ENCODE data around the gene HOXC13.

Gene HOXC13

DNA sequence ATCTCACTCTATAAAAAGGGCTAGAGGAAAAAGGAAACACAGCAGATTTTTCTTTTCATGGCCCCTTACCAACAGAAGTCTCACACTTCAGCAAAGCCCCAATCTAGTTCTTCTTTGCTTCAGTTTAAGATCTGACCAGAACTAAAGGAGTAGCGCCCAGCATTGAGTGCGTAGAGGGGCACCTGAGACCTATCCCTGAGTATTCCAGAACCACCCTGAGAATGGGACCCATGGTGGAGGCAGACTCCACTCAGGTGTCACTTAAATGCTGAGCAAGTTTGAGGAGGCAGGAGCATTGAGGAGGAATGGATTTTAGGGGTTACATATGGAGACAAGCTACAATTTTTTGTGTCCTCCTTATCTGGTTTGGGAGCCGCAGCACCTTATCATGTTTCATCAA is 32.5 kb downstream of the HOXC13 start:
- DNase-seq, result no peak

- no peak for DNase-seq
Measured at GRCh38 chr12:53971686-53972085, 33.1 kb downstream of the HOXC13 start.

GRCh38 chr12:53972152-53972702 is 33.6 kb downstream of the HOXC13 start:
- DNase-seq, result no peak

DNA sequence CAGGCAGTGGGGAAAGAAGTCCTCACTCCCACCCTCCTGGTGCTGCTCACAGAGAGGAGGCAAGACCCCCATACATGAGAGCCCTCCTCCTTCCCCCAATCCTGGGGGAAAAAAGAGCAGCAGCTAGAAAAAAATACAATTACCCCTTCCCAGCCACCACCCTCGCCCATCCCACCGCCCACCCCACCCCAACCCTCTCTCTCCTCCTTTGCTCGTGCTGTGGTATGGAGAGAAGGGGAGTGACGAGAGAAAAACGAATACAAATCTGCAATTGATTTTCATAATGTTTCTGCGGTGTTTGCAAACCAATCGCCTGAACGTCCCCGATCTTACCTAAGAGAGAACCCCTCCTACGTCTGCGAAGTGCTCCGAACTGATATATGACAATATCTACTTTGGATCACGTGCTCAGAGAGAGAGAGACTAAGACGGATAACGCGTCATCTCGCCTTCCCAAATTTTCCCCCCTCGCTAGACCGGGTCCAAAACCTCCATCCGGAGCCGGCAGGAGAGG is 34.1 kb downstream of the HOXC13 start, which contains the start of gene HOXC11:
HOXC11 (plus strand) TSS at position 405 of the 514 bp plus-strand sequence. CDS start 116 bp downstream, outside the sequence.
- no peak for DNase-seq

- no peak for DNase-seq
Measured at GRCh38 chr12:53973236-53974042, 34.8 kb downstream of the HOXC13 start.

- no peak for DNase-seq
Measured at GRCh38 chr12:53974084-53975063, 35.7 kb downstream of the HOXC13 start, which contains the start of gene HOTAIR. Gene HOTAIR (minus strand): TSS chr12:53974954.

- no peak for DNase-seq
Measured at GRCh38 chr12:53975064-53975471, 36.4 kb downstream of the HOXC13 start.

GRCh38 chr12:53975479-53976152 is 37.0 kb downstream of the HOXC13 start:
- no peak for DNase-seq

DNA sequence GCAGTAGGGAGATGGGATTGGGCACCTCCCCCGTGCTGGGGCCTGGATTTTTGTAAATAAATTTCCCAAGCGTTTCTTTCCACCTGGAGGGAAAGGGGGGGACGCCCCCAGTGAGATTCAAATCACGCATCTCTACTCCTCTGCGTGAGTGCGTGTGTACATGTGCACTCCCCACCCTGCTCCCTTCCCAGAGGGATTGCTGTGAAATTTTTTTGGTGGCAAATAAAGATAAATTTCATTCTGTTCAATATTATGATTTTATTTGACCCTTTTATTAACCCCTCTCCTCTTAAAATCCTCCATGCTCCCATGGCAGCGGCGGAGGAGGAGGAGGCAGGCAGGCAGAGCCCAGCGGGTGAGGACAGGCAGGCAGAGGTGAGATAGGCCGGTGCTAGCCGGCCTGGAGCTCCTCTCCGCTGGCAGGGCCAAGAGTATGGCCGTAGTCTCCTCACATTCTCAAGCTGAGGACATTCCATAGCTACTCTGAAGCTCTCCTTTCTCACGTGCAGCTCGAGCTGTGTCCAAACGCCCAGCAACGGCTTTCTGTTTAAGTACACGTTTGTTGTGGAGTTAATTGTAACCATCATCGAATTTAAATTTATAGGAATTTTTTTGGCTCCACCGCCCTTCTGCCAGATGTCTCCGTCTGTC is 37.7 kb downstream of the HOXC13 start:
- no peak for DNase-seq

GRCh38 chr12:53976823-53977595 is 38.4 kb downstream of the HOXC13 start:
- DNase-seq, result no peak

DNA sequence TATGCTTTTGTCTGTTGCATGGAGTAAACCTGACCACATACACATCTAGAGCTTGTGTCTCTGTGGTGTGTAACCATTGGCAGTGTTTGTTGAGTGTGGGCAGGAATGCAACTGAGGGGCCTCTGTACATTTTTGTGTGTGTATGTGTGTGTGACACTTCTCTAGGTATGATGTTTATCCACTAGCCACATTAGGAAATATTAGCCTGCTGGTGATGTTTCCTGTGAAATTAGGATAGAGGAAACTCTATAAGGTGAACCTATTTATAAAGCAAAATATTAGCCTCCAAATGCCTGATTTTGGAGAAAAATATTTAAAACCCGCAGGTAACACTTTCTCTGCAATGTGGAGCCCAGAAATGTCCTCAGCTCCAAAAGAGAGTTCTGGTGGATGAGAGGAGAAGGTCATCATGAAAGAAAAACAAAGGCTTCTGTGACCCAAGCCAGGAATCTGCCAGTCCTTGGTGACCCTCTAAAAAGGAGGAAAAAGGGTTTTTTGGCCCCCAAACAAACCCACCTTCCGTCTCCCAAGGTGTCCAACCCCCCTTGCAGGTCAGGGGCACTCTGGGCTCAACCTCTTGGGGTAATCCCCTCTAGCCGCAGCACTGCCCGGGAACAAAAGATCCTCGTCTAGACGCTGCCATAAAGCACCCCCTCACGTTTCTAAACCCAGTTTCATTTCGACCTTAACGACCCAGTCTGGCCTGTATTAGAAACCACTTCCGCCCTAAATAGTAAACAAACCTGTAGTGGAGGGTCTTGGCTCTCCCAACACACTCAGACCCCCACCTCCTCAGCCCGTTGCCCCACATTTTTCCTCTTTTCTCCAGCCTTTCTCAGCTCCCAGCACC is 39.2 kb downstream of the HOXC13 start:
- no peak for DNase-seq

DNA sequence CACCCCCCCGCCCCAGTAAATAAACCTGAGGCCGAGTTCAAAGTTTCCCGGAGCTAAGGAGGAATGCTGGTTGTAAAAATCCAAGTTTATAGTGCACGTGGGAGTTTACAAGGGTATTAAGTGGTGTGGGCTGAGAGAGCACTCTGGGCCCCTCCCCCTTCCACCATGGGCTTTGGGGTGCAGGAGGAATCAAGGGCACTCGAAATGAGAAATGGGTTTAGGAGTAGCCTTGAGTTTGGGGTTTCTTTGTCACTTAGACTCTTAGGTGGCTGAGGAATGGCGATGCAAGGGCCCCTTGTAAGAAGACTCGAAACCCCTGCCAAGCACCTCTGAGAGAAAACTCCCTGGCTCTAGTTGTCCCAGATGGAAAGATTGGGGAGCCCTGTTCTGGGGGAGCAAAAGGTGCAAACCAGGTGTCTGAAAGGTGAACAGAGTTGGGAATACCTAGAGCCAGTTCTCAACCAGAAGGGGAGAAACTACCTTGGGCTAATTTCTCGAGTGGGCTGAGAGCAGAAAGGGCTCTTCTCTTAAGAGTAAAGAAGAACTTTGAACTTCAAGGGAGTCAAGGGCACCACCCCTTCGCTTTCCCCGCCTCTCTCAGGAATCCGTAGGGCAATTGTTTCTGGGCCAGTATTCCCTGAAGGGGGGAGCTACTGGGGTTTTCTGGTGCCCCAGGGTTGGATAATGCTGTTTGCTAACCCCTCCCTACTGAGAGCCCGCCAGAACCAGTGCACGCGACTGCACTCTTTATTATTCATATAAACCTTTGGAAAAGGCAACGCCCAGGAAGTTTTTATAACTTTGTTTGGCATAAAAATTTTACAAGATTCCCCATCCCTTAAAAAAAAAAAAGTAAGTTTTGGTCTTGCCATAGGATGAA is 40.1 kb downstream of the HOXC13 start:
- DNase-seq, result no peak

GRCh38 chr12:53980104-53980801 is 41.6 kb downstream of the HOXC13 start:
- no peak for DNase-seq

DNA sequence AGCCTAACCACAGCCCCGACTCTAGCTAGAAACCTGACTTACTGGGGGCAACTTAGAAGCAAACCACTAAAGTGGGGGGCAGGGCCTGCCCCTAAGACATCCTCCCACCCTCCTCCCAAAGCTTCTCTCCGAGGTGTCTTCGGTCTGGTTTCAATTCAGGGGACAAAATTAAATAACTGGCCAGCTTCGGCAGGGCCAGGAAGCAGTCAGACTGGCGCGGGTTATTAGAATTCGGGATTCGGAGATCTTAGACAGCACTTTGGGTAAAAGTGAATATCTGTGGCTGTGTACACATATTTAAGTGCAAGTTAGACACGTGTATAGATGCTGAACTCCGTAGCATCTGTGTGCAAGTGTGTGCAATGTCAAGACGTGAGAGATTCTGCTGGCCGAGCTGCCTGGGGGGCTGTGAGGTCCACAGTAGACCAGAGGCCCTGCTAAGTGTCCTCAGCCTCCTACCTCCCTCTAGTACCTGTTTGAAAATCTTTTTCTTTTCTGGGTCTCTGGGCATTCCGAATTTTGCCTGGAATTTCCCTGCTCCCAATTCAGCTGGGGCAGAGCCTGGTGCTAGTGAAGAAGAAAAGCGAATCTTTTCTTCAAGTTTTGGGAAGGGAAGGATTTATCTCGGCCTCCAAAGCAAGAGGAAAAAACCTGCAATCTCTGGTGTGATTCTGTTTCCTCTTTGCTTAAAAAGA is 42.3 kb downstream of the HOXC13 start:
- no peak for DNase-seq

GRCh38 chr12:53981634-53982565 is 43.3 kb downstream of the HOXC13 start:
- no peak for DNase-seq

Measured in NCI-H2029 (cell line).